22Rv1 (cell line): ENCODE results near the gene ELMOD2.
A peak's percentile ranks its signal among the peaks of the same experiment; 100 is the strongest.
"Not testable (repeated sequence)": the region's sequence is repeated elsewhere in the genome, so short reads cannot be mapped to it uniquely, and the experiment has no call there.

Experiments
- H3K27ac ChIP-seq: fragments of 450-650 bp; 2 replicates; pipeline ENCODE4 v1.5.1; 2017
- ZFX ChIP-seq: fragments of 450-650 bp; IDR thresholded peaks from 2 replicates; pipeline ENCODE4 v1.6.1; 2017; ENCODE audit warnings: antibody characterized with exemption, borderline replicate concordance
- TF ChIP-seq, protein P1 (sequence below): fragments of 450-650 bp; IDR thresholded peaks from 2 replicates; pipeline ENCODE4 v1.5.1; 2017; ENCODE audit warnings: mild to moderate bottlenecking

The ELMOD2 gene

GRCh38 chr4:140504261-140504660 lies 19.7 kb upstream of the ELMOD2 start:
- TF ChIP-seq ZFX = no peak
- TF ChIP-seq, protein P1, sequence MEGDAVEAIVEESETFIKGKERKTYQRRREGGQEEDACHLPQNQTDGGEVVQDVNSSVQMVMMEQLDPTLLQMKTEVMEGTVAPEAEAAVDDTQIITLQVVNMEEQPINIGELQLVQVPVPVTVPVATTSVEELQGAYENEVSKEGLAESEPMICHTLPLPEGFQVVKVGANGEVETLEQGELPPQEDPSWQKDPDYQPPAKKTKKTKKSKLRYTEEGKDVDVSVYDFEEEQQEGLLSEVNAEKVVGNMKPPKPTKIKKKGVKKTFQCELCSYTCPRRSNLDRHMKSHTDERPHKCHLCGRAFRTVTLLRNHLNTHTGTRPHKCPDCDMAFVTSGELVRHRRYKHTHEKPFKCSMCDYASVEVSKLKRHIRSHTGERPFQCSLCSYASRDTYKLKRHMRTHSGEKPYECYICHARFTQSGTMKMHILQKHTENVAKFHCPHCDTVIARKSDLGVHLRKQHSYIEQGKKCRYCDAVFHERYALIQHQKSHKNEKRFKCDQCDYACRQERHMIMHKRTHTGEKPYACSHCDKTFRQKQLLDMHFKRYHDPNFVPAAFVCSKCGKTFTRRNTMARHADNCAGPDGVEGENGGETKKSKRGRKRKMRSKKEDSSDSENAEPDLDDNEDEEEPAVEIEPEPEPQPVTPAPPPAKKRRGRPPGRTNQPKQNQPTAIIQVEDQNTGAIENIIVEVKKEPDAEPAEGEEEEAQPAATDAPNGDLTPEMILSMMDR = no peak
- H3K27ac ChIP-seq = no peak overlapping the region

DNA sequence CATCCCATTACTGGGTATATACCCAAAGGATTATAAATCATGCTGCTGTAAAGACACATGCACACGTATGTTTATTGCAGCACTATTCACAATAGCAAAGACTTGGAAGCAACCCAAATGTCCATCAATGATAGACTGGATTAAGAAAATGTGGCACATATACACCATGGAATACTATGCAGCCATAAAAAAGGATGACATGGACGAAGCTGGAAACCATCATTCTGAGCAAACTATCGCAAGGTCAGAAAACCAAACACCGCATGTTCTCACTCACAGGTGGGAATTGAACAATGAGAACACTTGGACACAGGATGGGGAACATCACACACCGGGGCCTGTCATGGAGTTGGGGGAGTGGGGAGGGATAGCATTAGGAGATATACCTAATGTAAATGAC lies 10.2 kb upstream of the ELMOD2 start:
- H3K27ac ChIP-seq = not testable (repeated sequence)

DNA sequence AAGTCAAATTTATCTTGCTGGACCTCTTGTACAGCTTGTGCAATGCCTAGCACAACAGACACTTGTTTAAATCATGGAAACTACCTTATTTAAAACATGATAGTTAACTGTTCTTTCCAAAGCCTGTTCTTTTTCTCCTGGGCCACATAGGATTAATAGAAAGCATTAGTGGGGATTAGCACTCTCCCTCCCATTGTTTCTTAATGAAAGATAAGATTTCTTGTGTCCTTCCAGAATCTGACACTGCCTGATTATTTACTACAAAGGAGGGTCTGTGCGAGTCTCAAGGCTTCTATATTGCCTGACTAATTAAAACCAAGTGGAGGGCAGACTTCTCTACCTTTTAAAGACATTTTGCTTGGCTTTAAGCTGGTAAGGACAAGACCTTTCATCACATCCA lies 8.5 kb upstream of the ELMOD2 start:
- TF ChIP-seq, protein P1 = no peak
- no peak for TF ChIP-seq ZFX

DNA sequence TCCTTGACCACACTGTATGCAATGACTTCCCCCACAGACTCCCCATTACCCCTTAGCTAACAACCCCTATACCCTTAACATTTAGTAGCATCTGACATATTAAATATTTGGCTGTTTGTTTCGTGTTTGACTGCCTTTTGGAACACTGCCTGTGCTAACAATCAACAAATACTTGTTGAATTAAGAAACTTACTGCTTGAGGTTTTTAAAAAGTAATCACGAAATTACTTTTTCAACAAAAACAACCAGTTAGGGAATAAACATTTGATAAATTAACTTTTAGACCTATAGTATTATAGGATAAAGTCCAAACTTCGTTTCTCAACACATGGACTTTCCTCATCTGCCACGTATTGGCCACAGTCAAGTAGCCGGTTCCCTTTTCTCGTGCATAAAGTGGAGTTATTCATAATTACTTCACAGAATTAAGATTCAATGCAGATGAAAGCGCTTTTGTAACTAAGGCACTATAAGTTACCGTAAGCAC lies 555 bp upstream of the ELMOD2 start:
- TF ChIP-seq, protein P1 = no peak
- no peak for TF ChIP-seq ZFX
- H3K27ac ChIP-seq = peak overlapping the region; percentile 76

More for the DNA sequence above, 8.5 kb upstream of the ELMOD2 start:
- no peak overlapping the region for H3K27ac ChIP-seq

- no peak for TF ChIP-seq ZFX
- TF ChIP-seq, protein P1 = no peak
- no peak overlapping the region for H3K27ac ChIP-seq
Measured at GRCh38 chr4:140529434-140529833, 5.5 kb downstream of the ELMOD2 start.

GRCh38 chr4:140533951-140534480 lies 10.0 kb downstream of the ELMOD2 start:
- TF ChIP-seq ZFX = no peak
- TF ChIP-seq, protein P1 = no peak

DNA sequence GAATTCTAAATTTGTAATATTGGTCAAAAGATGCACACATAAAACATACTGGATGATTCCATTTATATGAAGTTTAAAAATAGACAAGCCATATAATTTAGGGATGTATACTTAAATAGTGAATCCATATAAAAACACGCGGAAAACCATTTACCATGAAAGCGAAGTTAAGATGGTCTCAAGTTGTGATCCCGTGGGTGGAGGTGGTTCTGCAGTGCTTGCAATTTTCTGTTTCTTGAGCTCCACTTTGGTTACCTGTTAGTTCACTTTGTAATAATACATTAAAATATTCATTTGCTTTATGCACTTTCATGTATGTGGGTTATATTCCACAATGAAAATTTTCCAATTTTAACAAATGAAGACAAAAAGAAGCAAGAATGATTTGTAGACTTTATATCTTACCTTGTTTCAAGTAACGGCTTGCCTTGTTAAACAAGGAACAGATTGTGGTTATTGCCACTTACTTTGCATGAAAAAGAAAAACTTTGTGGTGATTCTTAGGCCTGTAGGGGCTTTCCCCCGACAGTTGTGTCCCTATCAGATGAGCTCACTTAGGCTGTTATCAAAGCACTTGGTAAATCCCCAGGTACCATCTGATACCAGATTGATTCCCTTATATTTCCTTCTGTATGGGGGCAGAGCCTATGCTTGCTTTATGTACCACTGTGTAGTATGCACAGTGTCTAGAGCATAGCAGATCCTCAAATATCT lies 32.6 kb downstream of the ELMOD2 start:
- TF ChIP-seq, protein P1 = no peak
- no peak for TF ChIP-seq ZFX
- H3K27ac ChIP-seq = no peak overlapping the region

More at GRCh38 chr4:140533951-140534480, 10.0 kb downstream of the ELMOD2 start:
- no peak overlapping the region for H3K27ac ChIP-seq
